ENCODE results near the gene FGF3.

The FGF3 gene

DNA sequence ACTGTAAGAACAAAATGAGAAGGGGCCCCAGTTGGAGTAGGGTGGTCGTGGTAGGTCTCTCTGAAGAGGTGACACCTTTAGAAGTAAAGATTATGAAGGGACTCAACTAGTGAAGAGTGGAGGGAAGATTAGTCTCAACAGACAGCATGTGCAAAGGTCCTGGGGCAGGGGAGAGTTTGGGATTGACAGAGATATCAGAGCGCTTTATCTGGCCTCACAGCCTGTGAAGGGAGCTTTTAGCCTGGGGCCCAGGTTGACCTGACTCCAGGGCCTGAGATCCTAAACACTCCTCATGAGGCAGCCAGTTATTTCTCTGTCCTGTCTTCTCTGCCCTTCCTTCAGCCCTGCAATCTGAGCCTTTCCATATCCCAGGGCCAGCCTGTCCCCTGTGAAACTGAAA is 16.2 kb downstream of the FGF3 start:
- DNase-seq: no peak

- no peak for DNase-seq
These were observed 16.6 kb downstream of the FGF3 start for GRCh38 chr11:69802590-69802989.

DNA sequence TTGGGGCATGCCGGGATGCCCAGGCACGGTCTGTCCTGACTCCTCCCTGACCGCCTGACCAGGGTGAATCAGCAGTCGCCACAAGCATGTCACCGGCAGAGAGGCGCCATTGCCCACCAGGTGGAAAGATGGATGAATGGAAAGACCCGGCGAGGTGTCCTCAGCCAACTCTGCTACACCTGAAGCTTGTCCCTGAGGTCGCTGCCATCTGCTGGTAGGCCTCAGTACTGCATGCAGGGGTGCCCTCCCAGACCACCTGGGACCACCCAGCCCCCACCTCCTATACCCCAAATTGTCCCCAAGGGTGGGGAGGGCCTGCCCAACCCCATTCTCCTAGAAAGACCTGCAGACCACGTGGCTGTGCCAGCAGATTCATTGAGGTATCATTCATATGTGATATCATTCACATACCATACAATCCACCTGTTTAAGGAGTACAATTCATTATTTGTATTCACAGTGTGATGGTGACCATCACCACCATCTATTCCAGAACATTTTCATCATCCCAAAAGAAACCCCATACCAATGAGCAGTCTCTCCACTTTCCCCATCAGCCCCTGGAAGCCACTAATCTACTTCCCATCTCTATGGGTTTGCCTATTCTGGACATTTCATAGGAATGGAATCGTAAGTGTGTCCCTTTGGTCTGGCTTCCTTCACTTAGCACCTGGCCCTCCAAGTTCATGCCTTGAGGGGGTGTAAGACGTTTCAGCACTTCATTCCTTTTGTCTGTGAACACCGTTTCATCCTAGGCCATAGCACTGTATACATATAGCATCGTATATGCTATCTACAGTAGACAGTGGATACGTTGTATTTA is 17.5 kb downstream of the FGF3 start:
- no peak for DNase-seq

DNA sequence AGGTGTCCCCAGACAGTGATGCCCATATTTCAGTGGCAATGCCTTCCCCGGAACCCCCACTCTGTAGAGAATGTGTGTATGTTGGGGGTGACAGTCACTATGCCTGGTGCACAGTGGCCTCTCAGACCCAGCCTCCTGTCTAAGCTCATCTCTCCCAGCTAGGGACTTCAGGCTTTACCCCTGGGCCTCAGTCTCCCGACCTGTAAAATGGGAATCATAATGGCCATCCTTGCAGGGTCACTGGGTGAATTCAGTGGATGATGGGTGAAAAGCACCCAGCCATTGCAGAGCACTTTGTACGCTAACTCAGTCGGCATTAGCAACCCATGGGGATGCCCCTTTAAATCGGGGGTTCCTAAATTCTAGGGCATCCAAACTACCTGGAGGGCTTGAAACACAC is 18.9 kb downstream of the FGF3 start:
- DNase-seq: no peak

DNA sequence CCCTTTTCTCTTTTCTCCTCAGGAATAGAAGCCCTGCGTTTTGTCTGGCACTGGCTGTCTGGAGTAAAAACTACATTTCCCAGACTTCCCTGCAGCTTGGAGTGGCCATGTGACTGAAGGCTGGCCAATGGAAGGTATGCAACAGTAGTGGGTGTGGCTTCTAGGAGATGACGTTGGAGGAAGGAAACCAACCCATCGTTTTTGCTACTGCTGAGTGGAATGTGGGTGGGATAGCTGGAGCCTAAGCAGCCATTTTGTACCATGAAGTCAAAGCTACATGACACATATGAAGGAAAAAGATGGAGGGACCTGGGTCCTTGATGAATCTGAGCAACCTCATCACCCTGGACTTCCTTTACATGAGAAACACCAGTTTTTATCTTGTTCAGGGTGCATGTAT is 19.6 kb downstream of the FGF3 start:
- peak; percentile 27 for DNase-seq

GRCh38 chr11:69799097-69799496 is 20.1 kb downstream of the FGF3 start:
- DNase-seq: no peak

DNA sequence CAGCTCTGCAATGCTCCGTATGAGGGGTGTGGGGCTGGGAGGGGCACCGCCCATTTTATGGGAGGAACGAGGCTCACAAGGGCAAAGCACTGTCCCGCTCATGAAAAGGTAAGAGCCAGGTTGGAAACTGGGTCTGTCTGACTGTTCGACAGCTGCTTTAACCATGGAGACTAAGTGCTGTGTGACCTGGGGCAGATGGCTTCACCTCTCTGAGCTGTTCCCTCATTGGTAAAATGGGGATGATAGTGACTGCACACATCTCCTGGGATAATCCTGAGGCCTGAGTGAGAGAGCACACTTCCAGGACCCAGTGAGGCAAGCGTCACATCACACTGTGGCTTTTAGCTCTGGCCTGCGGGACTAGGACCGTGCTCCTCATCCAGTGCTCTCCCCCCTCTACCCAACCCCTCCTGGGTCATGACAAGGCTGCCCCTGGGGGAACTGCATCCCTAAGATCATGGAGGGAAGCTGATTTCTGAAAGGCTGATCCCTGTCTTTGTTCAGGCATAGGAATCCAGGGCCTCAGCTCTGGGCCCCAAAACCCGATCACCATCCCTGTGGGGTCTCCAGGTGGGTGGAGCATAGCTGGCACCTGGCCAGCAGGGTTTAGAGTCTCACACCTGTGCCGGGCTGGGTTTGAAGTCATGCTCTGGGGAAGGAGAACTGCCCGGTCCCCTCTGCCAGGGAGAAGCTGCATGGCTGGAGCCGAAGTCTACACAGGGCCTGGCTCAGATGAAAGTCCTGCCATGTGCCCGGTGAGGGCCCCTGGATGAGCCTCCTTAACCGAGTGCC is 21.3 kb downstream of the FGF3 start:
- DNase-seq: no peak

DNA sequence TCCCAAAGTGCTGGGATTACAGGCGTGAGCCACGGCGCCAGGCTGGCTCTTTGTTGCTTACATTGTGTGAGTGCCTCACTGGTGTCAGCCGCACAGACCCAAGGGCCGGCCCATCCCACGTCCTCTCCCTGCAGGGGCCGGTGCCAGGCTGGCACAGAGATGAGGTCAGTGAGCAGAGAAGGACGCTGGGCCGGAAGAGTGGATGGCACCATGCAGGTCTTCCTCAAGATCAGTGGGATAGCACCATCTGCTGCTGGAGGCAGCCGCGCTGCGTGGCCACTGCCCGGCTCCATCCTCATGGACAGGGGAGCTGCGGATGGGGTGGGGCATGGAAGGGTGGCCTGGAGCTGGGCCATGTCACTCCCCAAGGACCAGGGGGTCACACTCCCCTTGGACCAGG is 22.1 kb downstream of the FGF3 start:
- no peak for DNase-seq

DNA sequence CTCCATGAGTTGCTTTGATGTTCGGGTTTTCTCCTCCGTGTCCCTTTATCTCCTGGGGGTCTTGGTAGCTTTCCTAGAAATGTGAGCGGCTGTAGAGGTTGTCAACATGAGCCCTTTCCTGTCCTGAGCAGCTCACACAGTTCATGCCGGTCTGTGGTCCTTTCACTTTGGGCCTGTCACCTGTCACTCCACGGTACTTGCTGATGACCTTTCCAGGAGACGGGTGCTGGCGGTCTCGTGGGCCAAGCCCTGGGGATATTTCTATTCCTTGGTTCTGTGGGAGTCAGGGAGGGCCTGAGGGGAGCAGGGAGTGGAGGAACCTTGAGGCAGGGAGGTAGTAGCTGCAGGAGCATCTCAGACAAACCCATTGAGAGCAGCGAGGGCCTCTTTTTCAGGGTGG is 23.2 kb downstream of the FGF3 start:
- no peak for DNase-seq

GRCh38 chr11:69791276-69792180 is 27.7 kb downstream of the FGF3 start:
- peak; percentile 81 for DNase-seq

GRCh38 chr11:69788956-69789355 is 30.3 kb downstream of the FGF3 start:
- no peak for DNase-seq

DNA sequence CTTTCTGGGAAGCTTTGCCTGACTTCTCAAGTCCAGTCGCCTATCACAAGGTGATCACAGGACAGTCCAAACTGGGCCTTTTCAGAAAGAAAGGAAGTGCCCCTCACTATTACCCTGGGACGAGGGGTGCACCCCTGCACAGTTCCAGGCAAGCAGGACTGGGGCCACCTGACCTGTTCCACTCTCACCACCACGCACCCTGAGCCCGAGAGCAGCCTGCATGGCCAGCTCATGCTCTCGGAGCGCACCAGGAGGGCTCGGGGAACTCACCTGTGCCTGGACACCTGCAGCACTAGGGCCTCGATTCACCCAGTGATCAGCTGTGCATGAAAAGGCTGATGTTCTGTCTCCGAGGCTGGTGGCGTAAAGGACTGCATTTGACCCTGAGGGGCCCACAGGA is 31.3 kb downstream of the FGF3 start:
- no peak for DNase-seq

DNA sequence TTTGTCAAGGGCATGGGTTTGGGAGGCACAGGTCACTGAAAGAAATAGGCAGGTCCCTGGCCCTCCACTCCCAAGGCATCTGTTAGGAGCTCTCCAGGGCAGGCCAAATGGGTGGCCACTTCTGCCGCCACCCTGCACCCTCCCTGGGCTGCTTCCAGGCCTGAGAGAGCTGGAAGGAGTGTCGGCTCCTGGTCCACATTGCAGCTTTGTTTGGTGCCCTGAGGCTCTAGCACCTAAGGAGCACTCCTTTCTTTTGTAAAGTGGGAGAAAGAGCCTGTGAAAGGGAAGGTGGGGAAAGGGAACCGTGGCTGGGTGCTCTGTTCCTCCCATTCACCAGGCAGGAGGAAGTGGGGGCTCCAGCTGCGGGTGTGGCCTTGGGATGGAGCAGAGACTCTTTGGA is 31.8 kb downstream of the FGF3 start:
- DNase-seq: no peak

DNA sequence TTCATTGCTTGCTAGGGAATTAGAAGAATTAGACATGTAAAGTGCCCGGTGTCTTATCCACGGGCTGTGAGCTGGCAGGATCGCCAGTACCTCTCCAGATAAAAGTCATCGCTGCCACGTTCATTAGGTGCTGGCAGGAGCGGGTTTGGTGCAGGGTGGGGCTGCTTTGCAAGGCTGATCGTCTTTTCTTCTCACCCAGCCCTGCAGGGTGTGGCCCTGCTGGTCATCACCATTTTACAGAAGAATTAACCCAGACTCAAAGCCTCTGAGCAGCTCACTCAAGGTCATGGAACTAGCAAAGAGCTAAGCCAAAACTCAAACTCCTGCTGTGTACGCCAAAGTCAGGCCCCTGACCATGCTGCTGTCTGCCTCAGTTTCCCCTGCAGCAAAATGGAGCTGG is 38.0 kb downstream of the FGF3 start:
- DNase-seq: no peak

DNA sequence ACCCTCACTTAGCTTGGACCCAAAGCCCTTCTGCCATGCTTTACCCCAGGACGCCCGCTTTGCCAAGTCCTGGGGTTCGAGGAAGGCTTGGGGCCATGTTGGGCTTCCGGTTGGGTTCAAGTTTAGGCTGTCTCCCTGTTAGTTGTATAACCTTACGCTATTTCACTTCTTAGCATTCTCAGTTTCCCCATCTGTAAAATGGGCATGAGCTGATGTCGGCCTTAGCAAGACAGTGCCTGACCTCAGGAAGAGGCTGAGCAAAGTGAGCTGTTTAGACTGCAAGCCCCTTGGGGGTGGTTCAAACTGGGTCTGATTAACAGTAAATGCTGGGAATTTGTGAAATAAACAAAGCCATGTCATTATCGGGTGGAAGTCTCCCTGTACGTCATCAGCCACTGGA is 40.8 kb downstream of the FGF3 start:
- DNase-seq: no peak

DNA sequence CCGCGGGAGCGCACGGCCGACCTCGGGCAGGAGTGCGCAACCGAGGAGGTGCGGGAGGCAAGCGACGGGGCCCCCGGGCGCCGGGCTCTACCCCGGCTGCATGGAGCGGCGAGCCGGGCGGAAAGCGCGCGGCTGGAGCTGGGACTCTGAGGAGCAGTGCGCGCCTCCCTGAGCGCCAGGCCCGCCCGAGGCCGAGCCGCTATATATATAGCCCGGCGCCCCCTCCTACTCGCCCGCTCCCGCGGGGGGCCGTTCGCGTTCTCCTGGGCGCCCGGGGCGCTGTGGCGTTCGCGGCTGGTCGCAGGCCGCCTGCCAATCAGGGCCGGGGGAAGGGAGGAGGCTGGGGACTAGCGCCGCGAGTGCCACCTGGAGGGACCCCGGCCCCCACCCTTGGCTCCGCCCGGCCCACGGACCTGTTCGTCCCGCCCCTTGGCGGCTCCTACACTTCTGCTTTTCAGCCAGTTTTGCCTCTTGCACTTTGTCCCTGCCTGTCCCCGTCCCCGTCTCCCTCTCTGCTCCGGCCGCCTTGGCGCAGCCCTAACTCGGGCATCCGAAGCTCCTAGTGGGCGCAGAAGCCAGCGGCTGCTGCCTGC is 44.0 kb downstream of the FGF3 start, which contains the start of gene FGF4:
FGF4 (minus strand) TSS at position 179 of the 593 bp plus-strand sequence. CDS start 257 bp downstream, outside the sequence.
- DNase-seq: no peak

GRCh38 chr11:69774354-69775162 is 44.7 kb downstream of the FGF3 start:
- no peak for DNase-seq

DNA sequence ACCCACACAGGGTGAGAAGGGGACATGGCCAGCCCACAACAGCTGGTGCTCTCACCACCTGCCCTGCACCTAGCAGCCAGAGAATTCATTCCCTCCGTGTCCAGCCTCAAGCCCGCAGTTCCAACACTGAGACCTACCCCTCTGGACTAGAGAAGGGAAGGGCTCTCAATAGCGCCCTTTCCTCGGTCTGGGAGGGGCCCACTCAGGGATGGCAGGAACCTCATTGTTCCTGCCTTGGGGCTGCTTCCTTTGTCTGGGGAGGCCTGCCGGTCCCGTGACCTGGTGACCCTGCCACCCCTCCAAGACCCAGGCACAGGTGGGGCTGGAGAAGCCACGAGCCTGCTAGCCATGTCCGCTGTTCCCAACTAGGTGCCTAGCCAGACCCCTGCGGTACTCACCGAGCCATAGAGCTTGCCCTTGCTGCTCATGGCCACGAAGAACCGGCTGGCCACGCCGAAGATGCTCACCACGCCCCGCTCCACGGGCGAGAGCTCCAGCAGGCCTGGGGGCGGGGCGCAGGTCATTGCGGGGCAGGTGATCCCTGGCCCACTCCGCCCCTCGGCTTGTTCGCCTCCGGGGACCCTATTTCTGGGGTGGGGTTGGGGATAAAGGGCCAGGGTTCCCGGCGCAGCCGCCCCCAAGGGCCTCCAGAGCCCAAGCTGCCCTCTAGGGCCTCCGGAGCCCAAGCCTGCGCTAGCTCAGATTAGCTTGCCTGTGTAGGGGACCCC is 45.4 kb downstream of the FGF3 start:
- DNase-seq: no peak

DNA sequence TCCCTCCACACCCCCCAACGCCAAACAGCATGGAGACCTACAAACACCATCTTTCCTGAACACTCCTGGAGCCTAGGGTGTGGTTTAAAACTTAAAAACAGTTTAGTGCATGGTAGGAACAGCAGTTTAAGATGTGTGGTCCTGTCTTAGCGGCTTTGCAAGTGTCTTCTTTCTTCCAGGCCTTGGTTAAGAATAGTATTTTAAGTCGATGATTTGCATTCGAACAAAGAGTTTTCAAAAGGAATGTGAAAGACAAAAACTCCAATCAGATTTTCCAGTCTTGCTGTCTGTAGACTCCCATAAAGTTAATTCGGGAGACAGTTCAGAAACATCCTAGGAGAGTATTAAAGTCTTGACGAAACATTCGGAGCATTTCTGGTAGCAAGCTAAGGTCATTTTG is 47.8 kb downstream of the FGF3 start:
- DNase-seq: no peak

DNA sequence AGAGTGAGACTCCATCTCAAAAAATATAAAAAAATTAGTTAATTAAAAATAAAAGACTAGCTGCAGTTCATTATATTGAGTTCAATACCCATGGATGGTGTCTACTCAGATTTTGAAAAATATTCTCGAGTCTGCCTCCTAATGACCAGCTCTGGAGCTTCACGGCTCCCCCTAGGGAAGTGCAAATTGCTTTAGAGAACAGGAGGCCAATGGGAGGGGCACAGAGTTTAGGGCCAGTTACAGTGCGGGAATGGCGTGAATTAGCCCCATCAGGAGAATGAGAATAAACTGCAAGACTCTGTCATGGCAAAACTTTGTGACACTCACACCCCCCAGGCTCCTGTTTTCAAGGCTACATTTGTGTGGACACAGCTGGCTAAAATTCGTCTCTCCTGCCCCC is 48.7 kb downstream of the FGF3 start:
- DNase-seq: no peak

DNA sequence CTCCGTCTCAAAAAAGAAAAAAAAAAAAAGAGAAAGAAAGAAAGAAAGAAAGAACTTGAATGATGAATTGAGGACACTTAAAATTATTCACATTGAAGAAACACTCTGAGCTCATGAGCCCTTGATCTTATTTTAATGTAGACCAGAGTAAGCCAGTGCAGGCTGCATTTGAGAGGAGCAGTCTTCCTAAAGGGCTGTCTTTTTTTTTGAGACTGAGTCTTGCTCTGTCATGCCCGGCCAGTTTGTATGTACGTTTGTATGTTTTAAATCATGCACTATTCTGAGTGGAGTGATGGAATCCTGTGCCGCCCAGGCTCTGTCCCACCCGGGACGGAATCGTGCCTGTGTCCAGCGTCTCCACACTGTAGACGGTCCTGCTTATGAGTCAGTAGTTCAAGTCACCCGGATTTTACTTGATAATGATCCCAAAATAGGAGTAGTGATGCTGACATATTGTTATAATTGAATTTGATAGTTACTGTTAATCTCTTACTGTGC is 53.7 kb downstream of the FGF3 start:
- no peak for DNase-seq

Measured in fibroblast of skin of back (primary cell).